Activated naive CD4-positive, alpha-beta T cell treated with anti-CD3 and anti-CD28 coated beads, Interleukin-2, amount 50 U/mL, for 16 hours (primary cell): ENCODE results near the gene ASS1.
A peak's percentile ranks its signal among the peaks of the same experiment; 100 is the strongest.

ENCODE experiments used
- DNase-seq: peaks from one replicate; pipeline ENCODE4 v3.0.0-alpha.2; 2020

ASS1 gene

GRCh38 chr9:130437011-130437789 is 7.6 kb upstream of the ASS1 start:
- DNase-seq: no peak

- DNase-seq: no peak
Measured at GRCh38 chr9:130438382-130438981, 6.3 kb upstream of the ASS1 start.

- DNase-seq: no peak
Measured at GRCh38 chr9:130441031-130441430, 3.7 kb upstream of the ASS1 start.

- DNase-seq: no peak
Measured at GRCh38 chr9:130442746-130443455, 1.9 kb upstream of the ASS1 start.

GRCh38 chr9:130443456-130443801 is 1.3 kb upstream of the ASS1 start:
- no peak for DNase-seq

- DNase-seq: no peak
Measured at GRCh38 chr9:130443840-130444492, 795 bp upstream of the ASS1 start.

- no peak for DNase-seq
Measured at GRCh38 chr9:130445268-130445983, 665 bp downstream of the ASS1 start.

GRCh38 chr9:130446101-130446861 is 1.5 kb downstream of the ASS1 start:
- no peak for DNase-seq

- DNase-seq: no peak
Measured at GRCh38 chr9:130447193-130447816, 2.5 kb downstream of the ASS1 start.

- no peak for DNase-seq
Measured at GRCh38 chr9:130448035-130448624, 3.4 kb downstream of the ASS1 start.

- no peak for DNase-seq
Measured at GRCh38 chr9:130448771-130449603, 4.2 kb downstream of the ASS1 start.

GRCh38 chr9:130450344-130451003 is 5.7 kb downstream of the ASS1 start:
- no peak for DNase-seq

GRCh38 chr9:130451004-130451390 is 6.2 kb downstream of the ASS1 start:
- no peak for DNase-seq

GRCh38 chr9:130451509-130452388 is 7.0 kb downstream of the ASS1 start:
- DNase-seq: peak; percentile 30

- DNase-seq: no peak
Measured at GRCh38 chr9:130452835-130453234, 8.1 kb downstream of the ASS1 start.

GRCh38 chr9:130453487-130453886 is 8.7 kb downstream of the ASS1 start:
- no peak for DNase-seq

GRCh38 chr9:130454096-130454811 is 9.5 kb downstream of the ASS1 start:
- DNase-seq: no peak

- DNase-seq: no peak
Measured at GRCh38 chr9:130454812-130455325, 10.1 kb downstream of the ASS1 start.
